HEK293T (cell line): ENCODE data around the gene GDE1.

ENCODE experiments used
- CTCF ChIA-PET: fragments of 350-600 bp; formaldehyde crosslinking; extraction: SDS; loops from one replicate; lab custom pipeline; 2021; ENCODE audit warnings: antibody characterized with exemption, inconsistent platforms; lab: Yijun Ruan, JAX
- POLR2A ChIA-PET: fragments of 350-600 bp; formaldehyde crosslinking; extraction: SDS; loops from one replicate; lab custom pipeline; 2020; ENCODE audit warnings: antibody characterized with exemption, inconsistent platforms; lab: Yijun Ruan, JAX
- DNase-seq: peaks from one replicate; pipeline ENCODE4 v3.0.0; 2012; ENCODE audit warnings: mixed read lengths; ENCODE audit errors: extremely low spot score
- ARNT ChIP-seq: fragments of 450-650 bp; IDR thresholded peaks from 2 replicates; pipeline ENCODE4 v1.6.1; 2017; ENCODE audit warnings: mild to moderate bottlenecking
- BHLHE40 ChIP-seq: fragments of 450-650 bp; IDR thresholded peaks from 2 replicates; pipeline ENCODE4 v1.6.1; 2016; ENCODE audit warnings: mild to moderate bottlenecking, moderate library complexity, borderline replicate concordance
- CTBP1 ChIP-seq: fragments of 450-650 bp; IDR thresholded peaks from 2 replicates; pipeline ENCODE4 v1.6.1; 2016; ENCODE audit warnings: borderline replicate concordance
- ELF4 ChIP-seq: fragments of 450-650 bp; IDR thresholded peaks from 2 replicates; pipeline ENCODE4 v1.6.1; 2017; ENCODE audit warnings: antibody characterized with exemption
- FOXA1 ChIP-seq: fragments of 450-650 bp; IDR thresholded peaks from 2 replicates; pipeline ENCODE4 v1.6.1; 2016; ENCODE audit warnings: mild to moderate bottlenecking
- FOXK2 ChIP-seq: fragments of 450-650 bp; IDR thresholded peaks from 2 replicates; pipeline ENCODE4 v1.6.1; 2016; ENCODE audit warnings: mild to moderate bottlenecking
- FOXM1 ChIP-seq: fragments of 450-650 bp; IDR thresholded peaks from 2 replicates; pipeline ENCODE4 v1.6.1; 2017; ENCODE audit warnings: mild to moderate bottlenecking, borderline replicate concordance
- HDGF ChIP-seq: fragments of 450-650 bp; IDR thresholded peaks from 2 replicates; pipeline ENCODE4 v1.6.1; 2017; ENCODE audit warnings: antibody characterized with exemption, borderline replicate concordance
- L3MBTL2 ChIP-seq: fragments of 450-650 bp; conservative IDR thresholded peaks from 2 replicates; pipeline ENCODE4 v1.6.1; 2016; ENCODE audit warnings: mild to moderate bottlenecking
- LEF1 ChIP-seq: fragments of 450-650 bp; IDR thresholded peaks from 2 replicates; pipeline ENCODE4 v1.6.1; 2017; ENCODE audit warnings: mild to moderate bottlenecking, borderline replicate concordance
- NFRKB ChIP-seq: fragments of 450-650 bp; IDR thresholded peaks from 2 replicates; pipeline ENCODE4 v1.6.1; 2016; ENCODE audit warnings: mild to moderate bottlenecking, moderate library complexity
- SP1 ChIP-seq: fragments of 450-650 bp; IDR thresholded peaks from 2 replicates; pipeline ENCODE4 v1.6.1; 2017
- SUZ12 ChIP-seq: fragments of 450-650 bp; IDR thresholded peaks from 2 replicates; pipeline ENCODE4 v1.6.1; 2016; ENCODE audit warnings: mild to moderate bottlenecking
- TARDBP ChIP-seq: fragments of 450-650 bp; IDR thresholded peaks from 2 replicates; pipeline ENCODE4 v1.6.1; 2016
- ZNF384 ChIP-seq: fragments of 450-650 bp; IDR thresholded peaks from 2 replicates; pipeline ENCODE4 v1.6.1; 2016
- TF ChIP-seq, protein P1 (sequence below): fragments of 450-650 bp; IDR thresholded peaks from 2 replicates; pipeline ENCODE4 v1.6.1; 2016

Gene GDE1, protein sequence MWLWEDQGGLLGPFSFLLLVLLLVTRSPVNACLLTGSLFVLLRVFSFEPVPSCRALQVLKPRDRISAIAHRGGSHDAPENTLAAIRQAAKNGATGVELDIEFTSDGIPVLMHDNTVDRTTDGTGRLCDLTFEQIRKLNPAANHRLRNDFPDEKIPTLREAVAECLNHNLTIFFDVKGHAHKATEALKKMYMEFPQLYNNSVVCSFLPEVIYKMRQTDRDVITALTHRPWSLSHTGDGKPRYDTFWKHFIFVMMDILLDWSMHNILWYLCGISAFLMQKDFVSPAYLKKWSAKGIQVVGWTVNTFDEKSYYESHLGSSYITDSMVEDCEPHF

GRCh38 chr16:19521471-19522396 is at the start of gene GDE1:
Gene GDE1, minus strand, starts transcription at chr16:19522098. Its CDS starts 134 bp downstream, at chr16:19521964.
- TF ChIP-seq TARDBP (no peak), FOXK2 (no peak), ELF4 (no peak), FOXM1 (no peak), BHLHE40 (no peak), SP1 (no peak), SUZ12 (no peak), L3MBTL2 (no peak), ARNT (no peak)
- ChIA-PET POLR2A (interaction anchor here (1.1 to 1.8 kb wide), 2 partner anchors 15 to 35 kb away, joined by 4 to 5 read pairs; no protein-coding TSS in a partner anchor), CTCF (no interaction called here)
- DNase-seq, result peak; percentile 89

GRCh38 chr16:19567560-19567959 is 45.7 kb upstream of the GDE1 start:
- no peak for DNase-seq
- POLR2A ChIA-PET, result no interaction called here
- TF ChIP-seq SUZ12 (no peak), FOXA1 (no peak), SP1 (no peak), TARDBP (no peak), ELF4 (no peak), NFRKB (no peak), BHLHE40 (no peak), LEF1 (no peak), ARNT (no peak)
- CTCF ChIA-PET, result interaction anchor here (1.5 kb wide), 1 partner anchor 11 kb away, joined by 7 read pairs; no protein-coding TSS in a partner anchor

DNA sequence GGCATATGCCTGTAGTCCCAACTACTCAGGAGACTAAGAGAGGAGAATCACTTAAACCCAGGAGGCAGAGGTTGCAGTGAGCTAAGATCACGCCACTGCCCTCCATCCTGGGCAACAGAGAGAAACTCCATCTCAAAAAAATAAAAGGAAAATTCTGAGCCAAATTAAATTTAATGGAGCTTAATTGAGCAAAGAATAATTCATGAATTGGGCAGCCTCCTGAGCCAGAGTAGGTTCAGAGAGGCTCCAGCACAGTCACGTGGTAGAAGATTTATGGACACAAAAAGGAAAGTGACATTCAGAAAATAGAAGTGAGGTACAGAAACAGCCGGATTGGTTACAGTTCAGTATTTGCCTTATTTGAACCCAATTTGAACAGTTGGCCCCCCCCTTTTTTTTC is 44.5 kb upstream of the GDE1 start:
- no peak for DNase-seq
- CTCF ChIA-PET, result interaction anchor here (0.7 kb wide), 1 partner anchor 18 kb away, joined by 3 read pairs; no protein-coding TSS in a partner anchor
- POLR2A ChIA-PET, result no interaction called here
- TF ChIP-seq SUZ12 (no peak), ARNT (no peak), FOXM1 (no peak), ZNF384 (no peak), LEF1 (no peak), ELF4 (no peak), TARDBP (no peak), FOXK2 (no peak), FOXA1 (no peak), L3MBTL2 (no peak), BHLHE40 (no peak), NFRKB (no peak), SP1 (no peak), HDGF (no peak), CTBP1 (no peak)
- TF ChIP-seq, protein P1, sequence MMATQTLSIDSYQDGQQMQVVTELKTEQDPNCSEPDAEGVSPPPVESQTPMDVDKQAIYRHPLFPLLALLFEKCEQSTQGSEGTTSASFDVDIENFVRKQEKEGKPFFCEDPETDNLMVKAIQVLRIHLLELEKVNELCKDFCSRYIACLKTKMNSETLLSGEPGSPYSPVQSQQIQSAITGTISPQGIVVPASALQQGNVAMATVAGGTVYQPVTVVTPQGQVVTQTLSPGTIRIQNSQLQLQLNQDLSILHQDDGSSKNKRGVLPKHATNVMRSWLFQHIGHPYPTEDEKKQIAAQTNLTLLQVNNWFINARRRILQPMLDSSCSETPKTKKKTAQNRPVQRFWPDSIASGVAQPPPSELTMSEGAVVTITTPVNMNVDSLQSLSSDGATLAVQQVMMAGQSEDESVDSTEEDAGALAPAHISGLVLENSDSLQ, result no peak

DNA sequence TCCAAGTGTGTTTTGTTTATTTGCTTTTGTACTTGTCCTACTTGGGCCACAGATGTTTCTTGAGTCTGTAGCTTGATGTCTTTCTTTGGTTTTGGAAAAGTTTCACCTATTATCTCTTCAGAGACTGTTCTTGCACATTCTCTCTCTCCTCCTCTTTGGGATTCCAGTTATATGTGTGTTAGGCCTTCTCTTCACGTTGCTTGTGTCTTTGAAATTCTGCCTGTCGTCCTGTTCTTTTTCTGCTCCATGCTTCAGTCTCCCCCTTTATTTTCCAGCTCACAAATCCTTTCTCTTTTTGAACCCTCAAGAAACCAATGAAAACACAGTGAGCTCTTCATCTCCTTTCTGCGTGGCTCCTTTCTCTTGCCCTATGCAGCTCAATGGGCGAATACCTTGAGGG is 41.5 kb upstream of the GDE1 start:
- ChIA-PET POLR2A (no interaction called here), CTCF (interaction anchor here (2.4 kb wide), 1 partner anchor 20 kb away, joined by 9 read pairs; no protein-coding TSS in a partner anchor)
- no peak for DNase-seq

GRCh38 chr16:19560078-19560477 is 38.2 kb upstream of the GDE1 start:
- ChIA-PET POLR2A (no interaction called here), CTCF (interaction anchor here (0.7 kb wide), 1 partner anchor 163 kb away, joined by 3 read pairs; no protein-coding TSS in a partner anchor)
- TF ChIP-seq ARNT (no peak), CTBP1 (no peak), FOXK2 (no peak), L3MBTL2 (no peak), BHLHE40 (no peak), TARDBP (no peak), SUZ12 (no peak), ELF4 (no peak), NFRKB (no peak), HDGF (no peak)
- DNase-seq, result no peak

More for the DNA sequence above, 41.5 kb upstream of the GDE1 start:
- TF ChIP-seq L3MBTL2, result no peak
- no peak for TF ChIP-seq ELF4
- TF ChIP-seq CTBP1, result no peak
- TF ChIP-seq, protein P1, result no peak
- no peak for TF ChIP-seq BHLHE40

GRCh38 chr16:19559242-19559910 is 37.5 kb upstream of the GDE1 start:
- ChIA-PET CTCF (interaction anchor here (0.7 kb wide), 1 partner anchor 163 kb away, joined by 3 read pairs; no protein-coding TSS in a partner anchor), POLR2A (no interaction called here)
- TF ChIP-seq TARDBP (no peak), FOXM1 (no peak), CTBP1 (no peak), ELF4 (no peak), BHLHE40 (no peak), SUZ12 (no peak), ZNF384 (no peak), L3MBTL2 (no peak)
- TF ChIP-seq, protein P1, result no peak
- peak; percentile 22 for DNase-seq
